Transverse colon (tissue), 4 donors: ENCODE data around the gene KRT37. TPM values are rescaled to one million over a fixed set of nuclear protein-coding genes. Genes with fewer than 3 reads are reported as not detected.

Experiments
- small RNA-seq, 4 donors: library from RNA; depleted of rRNA; stranded (forward); fragments of <200 nt; gene quantifications; one replicate each; pipeline ENCODE3, GENCODE V24; 2016
- total RNA-seq, 4 donors: library from RNA; depleted of rRNA; stranded (reverse); fragments of >200 nt; gene quantifications; one replicate each; pipeline ENCODE4 v1.1.0, GENCODE V29; 2016

The KRT37 gene
- total RNA-seq, 4 donors from 2014 or later = not detected

Small RNA genes lying within 50 kb of the gene (small RNA-seq; reads per million reads assigned to genes)
- 0 to 0.28 (median 0.07) reads per million in 4 donors for gene RNU2-32P

Other genes with a start within 250 kb of the KRT37 start
- gene KRTAP4-2, start 246.4 kb downstream of the KRT37 start, total RNA-seq = not detected
- under 1 TPM in 1 of 4 donors, not detected in 3; 0.82 TPM for gene KRTAP4-1, start 239.7 kb downstream of the KRT37 start, total RNA-seq
- gene KRTAP9-1, start 234.7 kb downstream of the KRT37 start, total RNA-seq = not detected
- gene KRTAP9-2, start 197.9 kb downstream of the KRT37 start, total RNA-seq = not detected
- gene KRTAP9-3, start 192.1 kb downstream of the KRT37 start, total RNA-seq = not detected
- gene KRTAP9-8, start 186.6 kb downstream of the KRT37 start, total RNA-seq = not detected
- not detected for gene KRTAP9-4, start 174.9 kb downstream of the KRT37 start, total RNA-seq
- not detected for gene KRTAP9-9, start 169.2 kb downstream of the KRT37 start, total RNA-seq
- gene KRTAP9-6, start 159.2 kb downstream of the KRT37 start, total RNA-seq = not detected
- not detected for gene KRTAP9-7, start 148.9 kb downstream of the KRT37 start, total RNA-seq
- not detected for gene KRTAP29-1, start 121.7 kb downstream of the KRT37 start, total RNA-seq
- not detected for gene KRTAP16-1, start 115.3 kb downstream of the KRT37 start, total RNA-seq
- gene KRTAP17-1, start 108.9 kb downstream of the KRT37 start, total RNA-seq = not detected
- not detected for gene KRT33A, start 73.8 kb downstream of the KRT37 start, total RNA-seq
- not detected for gene KRT33B, start 54.8 kb downstream of the KRT37 start, total RNA-seq
- gene KRT34, start 42.3 kb downstream of the KRT37 start, total RNA-seq = not detected
- not detected for gene KRT31, start 27.0 kb downstream of the KRT37 start, total RNA-seq
- gene KRT38, start 16.4 kb upstream of the KRT37 start, total RNA-seq = not detected
- not detected for gene KRT32, start 42.8 kb upstream of the KRT37 start, total RNA-seq
- gene KRT35, start 56.6 kb upstream of the KRT37 start, total RNA-seq = not detected
- not detected for gene KRT36, start 65.3 kb upstream of the KRT37 start, total RNA-seq
- gene KRT13, start 81.0 kb upstream of the KRT37 start, total RNA-seq = under 1 TPM in 1 of 4 donors, not detected in 3; 0.27 TPM
- gene KRT15, start 94.3 kb upstream of the KRT37 start, total RNA-seq = 10 to 100 TPM in 1 of 4 donors, 1 to 10 TPM in 2, under 1 TPM in 1; 0.80 to 17.6 (median 7.4) TPM
- 1,000 to 10,000 TPM in 3 of 4 donors, 100 to 1,000 TPM in 1; 788 to 3,666 (median 2,734) TPM for gene KRT19, start 103.7 kb upstream of the KRT37 start, total RNA-seq
- not detected for gene KRT9, start 147.5 kb upstream of the KRT37 start, total RNA-seq
- gene KRT14, start 162.3 kb upstream of the KRT37 start, total RNA-seq = under 1 TPM in 2 of 4 donors, not detected in 2; 0.32 to 0.68 TPM
- gene KRT16, start 188.2 kb upstream of the KRT37 start, total RNA-seq = under 1 TPM in 1 of 4 donors, not detected in 3; 0.79 TPM
- 10 to 100 TPM in 1 of 4 donors, not detected in 3; 37.6 TPM for gene KRT17, start 200.0 kb upstream of the KRT37 start, total RNA-seq